Muscle of leg (tissue), 11 donors: ENCODE data around the gene FLNB. TPM values are rescaled to one million over a fixed set of nuclear protein-coding genes. Genes with fewer than 3 reads are reported as not detected.

Experiments
- DNase-seq: peaks from one replicate; pipeline ENCODE4 v3.0.0; 2013
- H3K27ac ChIP-seq: one replicate; pipeline ENCODE4 v1.5.1; 2013; ENCODE audit warnings: mild to moderate bottlenecking, low read length, control low read depth
- H3K27me3 ChIP-seq: one replicate; pipeline ENCODE4 v1.6.1; 2013; ENCODE audit warnings: low read length; ENCODE audit not compliant: control insufficient read depth, insufficient read depth
- H3K36me3 ChIP-seq: one replicate; pipeline ENCODE4 v1.6.1; 2013; ENCODE audit warnings: low read length; ENCODE audit not compliant: control insufficient read depth, insufficient read depth
- H3K4me1 ChIP-seq: one replicate; pipeline ENCODE4 v1.6.1; 2013; ENCODE audit warnings: low read length; ENCODE audit not compliant: control insufficient read depth, insufficient read depth
- H3K4me3 ChIP-seq: one replicate; pipeline ENCODE4 v1.5.1; 2013; ENCODE audit warnings: low read length, control low read depth
- H3K9me3 ChIP-seq: replicated peaks from 2 replicates; pipeline ENCODE4 v1.6.1; 2013; ENCODE audit warnings: low read depth, low read length; ENCODE audit not compliant: control insufficient read depth
- WGBS: methylation state at CpG from one replicate; pipeline ENCODE4 v1.1.5; 2013; ENCODE audit warnings: missing lambda C conversion rate; ENCODE audit not compliant: insufficient coverage; 5-methylcytosine and 5-hydroxymethylcytosine counted together
- polyA plus RNA-seq, 8 donors: library from polyadenylated mRNA; unstranded; fragments of 120-200 nt; gene quantifications; one replicate each; pipeline versions ENCODE4 v1.2.1 to v1.2.3, GENCODE V29; 2013; ENCODE audit warnings: inconsistent platforms in 1 of 8, low replicate concordance in 1 of 8; ENCODE audit not compliant: insufficient read length in 8 of 8, insufficient read depth in 1 of 8
- total RNA-seq: library from RNA; stranded (reverse); fragments of 120-200 nt; gene quantifications from one replicate; pipeline ENCODE4 v1.2.4, GENCODE V29; 2013

FLNB gene
- total and polyA plus RNA-seq, 9 donors, result 44.4 to 87.1 (median 65.2) TPM

GRCh38 chr3:58018892-58019742 is 10.9 kb downstream of the FLNB start:
- H3K4me1 ChIP-seq, result peaks cover 23% of the 10 kb centered on the region
- H3K27me3 ChIP-seq, result no peaks in the 10 kb centered on the region
- H3K4me3 ChIP-seq, result no peak overlapping the region
- WGBS, result 60% methylated on average over 1 of the region's 8 CpGs
- no peaks in the 10 kb centered on the region for H3K36me3 ChIP-seq
- H3K9me3 ChIP-seq, result no peaks in the 10 kb centered on the region
- no peak overlapping the region for H3K27ac ChIP-seq
- DNase-seq, result peak; percentile 74

GRCh38 chr3:58020783-58021071 is 12.5 kb downstream of the FLNB start:
- no peaks in the 10 kb centered on the region for H3K27me3 ChIP-seq
- no peak overlapping the region for H3K27ac ChIP-seq
- H3K4me3 ChIP-seq, result no peak overlapping the region
- no peaks in the 10 kb centered on the region for H3K9me3 ChIP-seq
- no peaks in the 10 kb centered on the region for H3K36me3 ChIP-seq
- 47% methylated on average over 6 of the region's 7 CpGs for WGBS
- no peak for DNase-seq
- H3K4me1 ChIP-seq, result peaks cover 19% of the 10 kb centered on the region

GRCh38 chr3:58021072-58021959 is 13.1 kb downstream of the FLNB start:
- peaks cover 25% of the 10 kb centered on the region for H3K4me1 ChIP-seq
- no peaks in the 10 kb centered on the region for H3K9me3 ChIP-seq
- H3K36me3 ChIP-seq, result no peaks in the 10 kb centered on the region
- WGBS, result 72% methylated on average over 4 of the region's 8 CpGs
- H3K27me3 ChIP-seq, result no peaks in the 10 kb centered on the region
- H3K27ac ChIP-seq, result no peak overlapping the region
- DNase-seq, result no peak
- H3K4me3 ChIP-seq, result no peak overlapping the region

GRCh38 chr3:58021962-58022361 is 13.7 kb downstream of the FLNB start:
- Histone ChIP-seq H3K9me3 (no peaks in the 10 kb centered on the region), H3K27ac (no peak overlapping the region), H3K36me3 (no peaks in the 10 kb centered on the region), H3K4me1 (peaks cover 31% of the 10 kb centered on the region), H3K4me3 (no peak overlapping the region), H3K27me3 (no peaks in the 10 kb centered on the region)
- DNase-seq, result no peak
- 100% methylated on average over 1 of the region's 5 CpGs for WGBS

- H3K4me1 ChIP-seq, result peaks cover 31% of the 10 kb centered on the region
- no peak for DNase-seq
Measured at GRCh38 chr3:58022490-58022889, 14.3 kb downstream of the FLNB start.

GRCh38 chr3:58023531-58023930 is 15.3 kb downstream of the FLNB start:
- Histone ChIP-seq H3K4me3 (no peak overlapping the region), H3K9me3 (no peaks in the 10 kb centered on the region), H3K27me3 (no peaks in the 10 kb centered on the region), H3K27ac (no peak overlapping the region), H3K36me3 (no peaks in the 10 kb centered on the region), H3K4me1 (peaks cover 31% of the 10 kb centered on the region)
- no peak for DNase-seq
- WGBS, result no CpG with 5 or more reads among the region's 2 CpGs

More at GRCh38 chr3:58022490-58022889, 14.3 kb downstream of the FLNB start:
- Histone ChIP-seq H3K27ac (no peak overlapping the region), H3K36me3 (no peaks in the 10 kb centered on the region), H3K27me3 (no peaks in the 10 kb centered on the region), H3K4me3 (no peak overlapping the region), H3K9me3 (no peaks in the 10 kb centered on the region)
- WGBS, result no CpG with 5 or more reads among the region's 3 CpGs

GRCh38 chr3:58025406-58025805 is 17.2 kb downstream of the FLNB start:
- Histone ChIP-seq H3K4me3 (no peak overlapping the region), H3K27me3 (no peaks in the 10 kb centered on the region), H3K4me1 (peaks cover 23% of the 10 kb centered on the region), H3K36me3 (no peaks in the 10 kb centered on the region), H3K9me3 (no peaks in the 10 kb centered on the region), H3K27ac (no peak overlapping the region)
- 21% methylated on average over 2 of the region's 5 CpGs for WGBS
- no peak for DNase-seq

GRCh38 chr3:58025837-58026569 is 17.8 kb downstream of the FLNB start:
- DNase-seq, result no peak
- Histone ChIP-seq H3K4me3 (no peak overlapping the region), H3K27ac (peak overlapping the region; percentile 13)

GRCh38 chr3:58026598-58026997 is 18.4 kb downstream of the FLNB start:
- DNase-seq, result peak; percentile 29
- H3K9me3 ChIP-seq, result no peaks in the 10 kb centered on the region
- H3K27me3 ChIP-seq, result no peaks in the 10 kb centered on the region
- H3K4me3 ChIP-seq, result no peak overlapping the region
- WGBS, result 58% methylated on average over 2 of the region's 7 CpGs
- H3K36me3 ChIP-seq, result no peaks in the 10 kb centered on the region
- H3K27ac ChIP-seq, result peak overlapping the region; percentile 13
- peaks cover 18% of the 10 kb centered on the region for H3K4me1 ChIP-seq

More at GRCh38 chr3:58025837-58026569, 17.8 kb downstream of the FLNB start:
- WGBS, result 71% methylated on average over 4 of the region's 12 CpGs
- H3K9me3 ChIP-seq, result no peaks in the 10 kb centered on the region
- peaks cover 20% of the 10 kb centered on the region for H3K4me1 ChIP-seq
- no peaks in the 10 kb centered on the region for H3K27me3 ChIP-seq
- no peaks in the 10 kb centered on the region for H3K36me3 ChIP-seq
